NCI-H146 treated with DMSO at 0.1 percent for 48 hours (cell line): ENCODE results near the gene TNNT1.
A peak's percentile ranks its signal among the peaks of the same experiment; 100 is the strongest.

Source experiments
- DNase-seq: peaks from one replicate; lab custom pipeline; 2025; ENCODE audit not compliant: unreplicated experiment; lab: John Stamatoyannopoulos, UW

TNNT1 gene

GRCh38 chr19:55146078-55146704 is 2.8 kb downstream of the TNNT1 start:
- DNase-seq: peak; percentile 28

DNA sequence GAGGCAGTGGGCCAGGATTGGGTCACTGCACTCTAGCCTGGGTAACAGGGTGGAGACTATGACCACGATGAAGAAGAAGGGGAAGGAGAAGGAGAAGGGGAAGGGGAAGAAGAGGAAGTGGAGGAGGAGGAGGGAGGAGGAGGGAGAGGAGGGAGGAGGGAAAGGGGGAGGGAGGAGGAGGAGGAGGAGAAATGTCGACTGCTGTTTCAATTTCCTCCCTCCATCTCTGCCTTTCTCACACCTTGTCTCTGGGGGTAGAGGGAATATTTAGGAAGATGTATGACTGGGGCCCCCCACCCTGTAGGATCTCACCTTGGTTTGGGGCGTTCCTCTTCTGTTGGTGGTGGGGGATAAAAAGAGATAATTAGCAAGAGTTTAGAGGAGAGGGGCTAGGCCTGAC is 3.8 kb downstream of the TNNT1 start:
- no peak for DNase-seq

DNA sequence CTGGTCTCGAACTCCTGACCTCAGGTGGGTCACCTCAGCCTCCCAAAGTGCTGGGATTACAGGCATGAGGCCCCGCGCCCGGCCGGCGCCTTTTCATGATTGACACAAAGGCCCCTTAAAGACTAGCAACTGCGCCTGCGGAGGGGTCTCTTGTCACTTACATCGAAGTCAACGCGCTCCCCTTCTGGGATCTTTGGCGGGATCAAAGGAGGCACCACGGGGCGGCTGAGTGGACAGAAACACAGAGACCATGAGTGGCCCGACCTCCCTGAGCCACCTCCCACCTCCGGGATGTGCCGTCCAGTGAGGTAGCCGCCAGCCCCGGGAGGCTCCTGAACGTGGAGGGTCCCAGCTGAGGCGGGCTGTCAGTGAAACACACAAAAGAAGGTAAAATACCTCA is 7.3 kb downstream of the TNNT1 start:
- no peak for DNase-seq

DNA sequence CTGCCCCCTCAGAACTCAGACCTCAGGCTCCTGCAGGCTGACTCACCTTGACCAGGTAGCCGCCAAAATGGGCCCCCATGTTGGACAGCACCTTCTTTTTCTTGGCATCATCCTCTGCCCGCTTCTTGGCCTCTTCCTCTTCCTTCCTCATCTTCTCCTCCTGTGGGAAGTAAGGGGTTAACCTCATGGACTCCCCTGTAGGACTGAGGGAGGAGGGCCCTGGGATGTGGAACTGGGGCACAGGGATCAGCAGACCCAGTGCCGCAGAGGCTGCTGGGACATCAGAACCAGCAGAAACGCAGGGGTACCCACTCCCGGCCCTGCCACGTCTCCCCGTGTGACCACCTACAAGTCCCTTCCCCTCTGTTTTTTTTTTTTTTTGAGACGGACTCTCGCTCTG is 11.1 kb downstream of the TNNT1 start:
- DNase-seq: no peak

DNA sequence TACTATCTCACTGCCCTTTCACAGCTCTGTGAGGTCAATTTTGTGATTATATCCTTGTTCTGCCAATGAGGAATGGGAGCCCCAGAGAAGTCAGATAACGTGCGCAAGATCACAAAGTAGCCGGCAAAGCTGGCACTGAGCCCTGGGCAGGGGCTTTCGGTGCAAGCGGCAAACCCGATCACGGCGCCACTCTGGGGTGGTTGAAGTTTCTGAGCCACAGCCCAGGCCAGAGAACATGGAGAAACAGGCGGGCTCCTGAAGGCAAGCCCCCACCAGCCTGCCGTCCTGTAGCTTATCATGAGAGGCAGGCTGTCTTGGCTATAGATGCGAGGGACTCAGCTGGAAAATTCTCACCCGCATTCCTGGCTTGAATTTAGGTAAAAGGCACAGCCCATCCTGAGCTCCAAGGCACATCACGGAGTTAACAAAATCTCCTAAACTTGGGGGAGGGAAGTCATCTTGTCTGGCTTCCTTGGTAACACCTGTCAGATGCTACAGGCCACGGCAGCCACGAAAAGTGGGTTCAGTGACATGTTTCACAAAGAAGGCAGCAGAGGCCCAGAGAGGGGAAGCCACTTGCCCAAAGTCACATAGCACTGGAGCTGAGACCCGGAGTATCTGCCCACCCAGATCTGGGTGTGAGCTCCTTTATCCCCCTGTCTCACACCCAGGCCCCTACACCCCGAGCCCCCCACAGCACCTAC is 12.5 kb downstream of the TNNT1 start:
- no peak for DNase-seq

GRCh38 chr19:55134736-55135135 is 14.3 kb downstream of the TNNT1 start:
- DNase-seq: no peak

- no peak for DNase-seq
These were observed 15.2 kb downstream of the TNNT1 start for GRCh38 chr19:55133639-55134444.

DNA sequence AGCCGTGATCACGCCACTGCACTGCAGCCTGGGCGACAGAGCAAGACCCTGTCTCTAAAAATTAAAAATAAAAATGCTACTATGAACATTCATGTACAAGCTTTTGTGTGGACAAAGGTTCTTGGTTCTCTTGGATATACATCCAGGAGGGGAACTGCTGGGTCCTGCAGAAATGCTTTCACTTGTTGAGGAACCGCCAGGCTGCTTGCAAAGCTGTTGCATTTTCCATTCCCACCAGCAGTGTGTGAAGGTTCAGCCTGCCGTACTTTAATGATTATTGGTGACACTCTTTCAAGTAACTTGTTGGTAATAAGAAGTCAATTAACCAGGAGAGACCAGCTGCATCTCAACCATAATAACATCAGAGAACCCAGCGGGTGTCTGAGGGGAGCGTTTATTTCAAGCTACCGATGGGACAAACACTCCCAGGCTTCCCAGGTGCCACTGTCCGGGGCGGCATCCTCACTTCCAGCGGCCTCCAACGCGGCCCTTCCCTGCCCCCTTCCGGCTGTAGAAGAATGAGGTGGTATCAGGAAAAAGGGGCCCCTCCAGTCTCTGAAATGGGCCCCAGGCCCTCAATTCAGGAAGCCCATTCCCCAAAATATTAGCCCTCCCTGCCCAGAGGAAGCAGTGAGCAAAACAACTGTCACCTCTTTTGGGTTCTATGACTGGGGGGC is 16.4 kb downstream of the TNNT1 start:
- DNase-seq: no peak

- DNase-seq: no peak
These were observed 17.6 kb downstream of the TNNT1 start for GRCh38 chr19:55131421-55131820.

DNA sequence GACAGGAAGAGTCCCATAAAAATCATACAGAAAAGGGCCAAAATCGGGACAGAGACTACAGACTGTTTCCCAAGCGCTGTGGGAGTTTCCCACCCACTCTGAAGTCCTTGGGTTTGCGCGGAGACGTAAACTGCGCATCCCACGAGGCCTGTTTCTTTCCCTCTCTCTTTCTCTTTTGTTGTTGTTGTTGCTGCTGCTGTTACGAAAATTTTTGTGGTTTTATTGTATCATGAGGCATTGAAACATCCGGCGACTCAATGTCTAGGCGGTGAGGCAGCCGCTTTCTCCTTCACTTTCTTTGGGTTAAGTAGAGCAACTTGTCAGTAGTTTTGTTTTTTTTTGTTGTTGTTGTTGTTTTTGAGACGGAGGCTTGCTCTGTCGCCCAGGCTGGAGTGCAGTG is 30.0 kb downstream of the TNNT1 start:
- no peak for DNase-seq

DNA sequence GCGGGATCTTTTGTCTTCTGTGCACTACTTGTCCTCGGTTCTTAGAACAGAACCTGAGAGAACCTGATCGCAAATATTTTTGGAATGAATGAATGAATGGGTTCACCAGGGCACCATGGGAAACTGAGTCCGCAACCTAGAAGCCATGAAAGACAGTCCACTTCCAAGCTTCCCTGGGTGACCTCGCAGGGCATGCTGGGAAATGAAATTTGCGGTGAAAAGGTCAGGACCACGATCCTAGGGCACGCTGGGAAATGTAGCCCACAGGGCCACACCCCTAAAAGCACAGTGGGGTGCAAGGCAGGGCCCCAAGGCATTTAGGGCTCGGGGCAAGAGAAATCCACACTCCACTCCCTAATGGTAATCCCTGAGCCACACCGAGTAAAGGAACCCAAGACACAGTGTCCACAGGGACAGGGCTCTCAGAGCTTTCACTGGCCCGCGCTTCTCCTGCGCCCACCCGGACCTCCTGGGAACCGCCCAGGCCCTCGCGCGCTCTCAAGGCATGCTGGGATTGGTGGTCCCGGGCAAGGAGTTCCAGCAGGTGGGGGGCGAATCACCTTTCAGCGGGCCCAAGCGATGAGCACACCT is 30.5 kb downstream of the TNNT1 start:
- peak; percentile 6 for DNase-seq

- peak; percentile 98 for DNase-seq
These were observed 31.2 kb downstream of the TNNT1 start for GRCh38 chr19:55117663-55118391.

GRCh38 chr19:55116859-55117662 is 31.9 kb downstream of the TNNT1 start, which contains the start of gene PPP1R12C:
TSS of gene PPP1R12C (minus strand) at chr19:55117637. CDS start at chr19:55117543, 94 bp downstream.
- no peak for DNase-seq

DNA sequence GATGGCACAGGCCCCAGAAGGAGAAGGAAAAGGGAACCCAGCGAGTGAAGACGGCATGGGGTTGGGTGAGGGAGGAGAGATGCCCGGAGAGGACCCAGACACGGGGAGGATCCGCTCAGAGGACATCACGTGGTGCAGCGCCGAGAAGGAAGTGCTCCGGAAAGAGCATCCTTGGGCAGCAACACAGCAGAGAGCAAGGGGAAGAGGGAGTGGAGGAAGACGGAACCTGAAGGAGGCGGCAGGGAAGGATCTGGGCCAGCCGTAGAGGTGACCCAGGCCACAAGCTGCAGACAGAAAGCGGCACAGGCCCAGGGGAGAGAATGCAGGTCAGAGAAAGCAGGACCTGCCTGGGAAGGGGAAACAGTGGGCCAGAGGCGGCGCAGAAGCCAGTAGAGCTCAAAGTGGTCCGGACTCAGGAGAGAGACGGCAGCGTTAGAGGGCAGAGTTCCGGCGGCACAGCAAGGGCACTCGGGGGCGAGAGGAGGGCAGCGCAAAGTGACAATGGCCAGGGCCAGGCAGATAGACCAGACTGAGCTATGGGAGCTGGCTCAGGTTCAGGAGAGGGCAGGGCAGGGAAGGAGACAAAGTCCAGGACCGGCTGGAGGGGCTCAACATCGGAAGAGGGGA is 32.7 kb downstream of the TNNT1 start:
- DNase-seq: peak; percentile 19

DNA sequence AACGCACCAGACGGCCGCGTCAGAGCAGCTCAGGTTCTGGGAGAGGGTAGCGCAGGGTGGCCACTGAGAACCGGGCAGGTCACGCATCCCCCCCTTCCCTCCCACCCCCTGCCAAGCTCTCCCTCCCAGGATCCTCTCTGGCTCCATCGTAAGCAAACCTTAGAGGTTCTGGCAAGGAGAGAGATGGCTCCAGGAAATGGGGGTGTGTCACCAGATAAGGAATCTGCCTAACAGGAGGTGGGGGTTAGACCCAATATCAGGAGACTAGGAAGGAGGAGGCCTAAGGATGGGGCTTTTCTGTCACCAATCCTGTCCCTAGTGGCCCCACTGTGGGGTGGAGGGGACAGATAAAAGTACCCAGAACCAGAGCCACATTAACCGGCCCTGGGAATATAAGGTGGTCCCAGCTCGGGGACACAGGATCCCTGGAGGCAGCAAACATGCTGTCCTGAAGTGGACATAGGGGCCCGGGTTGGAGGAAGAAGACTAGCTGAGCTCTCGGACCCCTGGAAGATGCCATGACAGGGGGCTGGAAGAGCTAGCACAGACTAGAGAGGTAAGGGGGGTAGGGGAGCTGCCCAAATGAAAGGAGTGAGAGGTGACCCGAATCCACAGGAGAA is 33.5 kb downstream of the TNNT1 start:
- no peak for DNase-seq

DNA sequence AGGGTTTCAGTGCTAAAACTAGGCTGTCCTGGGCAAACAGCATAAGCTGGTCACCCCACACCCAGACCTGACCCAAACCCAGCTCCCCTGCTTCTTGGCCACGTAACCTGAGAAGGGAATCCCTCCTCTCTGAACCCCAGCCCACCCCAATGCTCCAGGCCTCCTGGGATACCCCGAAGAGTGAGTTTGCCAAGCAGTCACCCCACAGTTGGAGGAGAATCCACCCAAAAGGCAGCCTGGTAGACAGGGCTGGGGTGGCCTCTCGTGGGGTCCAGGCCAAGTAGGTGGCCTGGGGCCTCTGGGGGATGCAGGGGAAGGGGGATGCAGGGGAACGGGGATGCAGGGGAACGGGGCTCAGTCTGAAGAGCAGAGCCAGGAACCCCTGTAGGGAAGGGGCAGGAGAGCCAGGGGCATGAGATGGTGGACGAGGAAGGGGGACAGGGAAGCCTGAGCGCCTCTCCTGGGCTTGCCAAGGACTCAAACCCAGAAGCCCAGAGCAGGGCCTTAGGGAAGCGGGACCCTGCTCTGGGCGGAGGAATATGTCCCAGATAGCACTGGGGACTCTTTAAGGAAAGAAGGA is 34.4 kb downstream of the TNNT1 start:
- no peak for DNase-seq

DNA sequence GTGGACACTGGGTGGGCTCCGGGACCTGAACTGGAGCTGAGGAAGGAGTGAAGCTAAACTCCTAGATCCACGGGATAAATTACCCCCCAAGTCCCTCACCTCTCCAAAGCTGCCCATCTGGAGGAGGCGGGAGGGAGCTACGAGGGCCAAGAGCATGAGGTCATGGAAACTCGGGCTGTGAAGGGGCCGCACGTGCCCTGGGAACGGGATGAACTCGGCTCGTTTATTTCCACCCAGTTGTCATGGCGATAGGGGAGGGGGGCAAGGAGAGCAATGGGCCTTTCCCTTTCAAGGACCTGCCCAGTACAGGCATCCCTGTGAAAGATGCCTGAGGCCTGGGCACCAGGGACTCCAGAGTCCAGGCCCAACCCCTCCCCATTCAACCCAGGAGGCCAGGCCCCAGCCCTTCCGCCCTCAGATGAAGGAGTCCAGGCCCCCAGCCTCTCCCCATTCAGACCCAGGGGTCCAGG is 35.4 kb downstream of the TNNT1 start:
- DNase-seq: no peak
